ENCODE results near the gene MAMSTR. TPM values are rescaled to one million over a fixed set of nuclear protein-coding genes. Genes with fewer than 3 reads are reported as not detected.

The MAMSTR gene
- total and polyA plus RNA-seq, 4 donors, result 0.48 to 1.5 (median 1.2) TPM

GRCh38 chr19:48678201-48678600 lies 41.3 kb downstream of the MAMSTR start:
- H3K27ac ChIP-seq (ENCODE audit: low read depth in 1 of 2, low read length in 1 of 2), result no peak overlapping the region
- peaks cover 0 to 7% (median 0%) of the 10 kb centered on the region in 5 donors for H3K4me1 ChIP-seq (ENCODE audit: control insufficient read depth in 5 of 5, insufficient read depth in 5 of 5, low read length in 5 of 5)
- ATAC-seq (ENCODE audit: insufficient read depth, low FRiP score), result no peak
- DNase-seq, result no peak
- no peaks in the 10 kb centered on the region for H3K36me3 ChIP-seq (ENCODE audit: control insufficient read depth in 4 of 4, insufficient read depth in 4 of 4, low read length in 4 of 4)
- H3K4me3 ChIP-seq, result no peak overlapping the region
- WGBS, 2 donors, result 56 to 83% methylated on average over 4 of the region's 4 CpGs
- no peaks in the 10 kb centered on the region for H3K27me3 ChIP-seq (ENCODE audit: control insufficient read depth in 3 of 3, insufficient read depth in 3 of 3, low read length in 2 of 3)
- no peak for TF ChIP-seq CTCF (IDR thresholded peaks at IDR 0.05; ENCODE audit: control extremely low read depth, extremely low read depth)
- no peaks in the 10 kb centered on the region for H3K9me3 ChIP-seq (ENCODE audit: control insufficient read depth in 4 of 4, insufficient read depth in 3 of 4, low read length in 3 of 4)
- no peak overlapping the region for H3K9ac ChIP-seq (ENCODE audit: insufficient read depth in 1 of 2, low read length in 2 of 2)

- Histone ChIP-seq H3K4me3 (no peak overlapping the region), H3K36me3 (ENCODE audit: control insufficient read depth in 4 of 4, insufficient read depth in 4 of 4, low read length in 4 of 4) (no peaks in the 10 kb centered on the region), H3K9me3 (ENCODE audit: control insufficient read depth in 4 of 4, insufficient read depth in 3 of 4, low read length in 3 of 4) (no peaks in the 10 kb centered on the region), H3K9ac (ENCODE audit: insufficient read depth in 1 of 2, low read length in 2 of 2) (no peak overlapping the region), H3K27me3 (ENCODE audit: control insufficient read depth in 3 of 3, insufficient read depth in 3 of 3, low read length in 2 of 3) (no peaks in the 10 kb centered on the region), H3K4me1 (ENCODE audit: control insufficient read depth in 5 of 5, insufficient read depth in 5 of 5, low read length in 5 of 5) (peaks cover 0 to 7% (median 0%) of the 10 kb centered on the region in 5 donors), H3K27ac (ENCODE audit: low read depth in 1 of 2, low read length in 1 of 2) (no peak overlapping the region)
- ATAC-seq (ENCODE audit: insufficient read depth, low FRiP score), result no peak
- 94 to 95% methylated on average over 13 of the region's 13 CpGs for WGBS, 2 donors
- no peak for DNase-seq
- no peak for TF ChIP-seq CTCF (IDR thresholded peaks at IDR 0.05; ENCODE audit: control extremely low read depth, extremely low read depth)
Observed at GRCh38 chr19:48676887-48677286, 42.6 kb downstream of the MAMSTR start.

GRCh38 chr19:48676487-48676886 lies 43.0 kb downstream of the MAMSTR start:
- no peaks in the 10 kb centered on the region for H3K9me3 ChIP-seq (ENCODE audit: control insufficient read depth in 4 of 4, insufficient read depth in 3 of 4, low read length in 3 of 4)
- no peaks in the 10 kb centered on the region for H3K27me3 ChIP-seq (ENCODE audit: control insufficient read depth in 3 of 3, insufficient read depth in 3 of 3, low read length in 2 of 3)
- no peak overlapping the region for H3K4me3 ChIP-seq
- H3K4me1 ChIP-seq (ENCODE audit: control insufficient read depth in 5 of 5, insufficient read depth in 5 of 5, low read length in 5 of 5), result peaks cover 0 to 7% (median 0%) of the 10 kb centered on the region in 5 donors
- H3K9ac ChIP-seq (ENCODE audit: insufficient read depth in 1 of 2, low read length in 2 of 2), result no peak overlapping the region
- DNase-seq (no peak), ATAC-seq (ENCODE audit: insufficient read depth, low FRiP score) (no peak)
- no peaks in the 10 kb centered on the region for H3K36me3 ChIP-seq (ENCODE audit: control insufficient read depth in 4 of 4, insufficient read depth in 4 of 4, low read length in 4 of 4)
- 94% methylated on average over 17 of the region's 17 CpGs for WGBS, 2 donors
- TF ChIP-seq CTCF (IDR thresholded peaks at IDR 0.05; ENCODE audit: control extremely low read depth, extremely low read depth), result no peak
- no peak overlapping the region for H3K27ac ChIP-seq (ENCODE audit: low read depth in 1 of 2, low read length in 1 of 2)
